Panc1 (cell line): Measurements from ENCODE around the gene BRD2. TPM values are rescaled to one million over a fixed set of nuclear protein-coding genes. Genes with fewer than 3 reads are reported as not detected.

Source experiments
- ATAC-seq: fragments of 200-7000 bp; cut with Tn5 transposase; 2 replicates; pipeline ENCODE4 v1.9.1; 2020; ENCODE audit warnings: mild to moderate bottlenecking, moderate library complexity
- BruUV-seq: library from RNA; stranded (reverse); fragments of 400-500 nt; replicated peaks from 2 replicates; lab custom pipeline; 2021; lab: Mats Ljungman, UMichigan
- CTCF ChIA-PET: fragments of 300-600 bp; sonication (Branson Sonifier 250); formaldehyde crosslinking; loops from one replicate; lab custom pipeline; 2022; ENCODE audit warnings: antibody characterized with exemption; lab: Charles Lee
- POLR2A ChIA-PET: fragments of 300-600 bp; sonication (Branson Sonifier 250); formaldehyde crosslinking; loops from one replicate; lab custom pipeline; 2022; ENCODE audit warnings: antibody characterized with exemption; lab: Charles Lee
- DNase-seq: peaks from one replicate; pipeline ENCODE4 v3.0.0-alpha.2; 2010; ENCODE audit warnings: low read depth, low spot score
- H3K27ac ChIP-seq: 2 replicates; pipeline ENCODE4 v1.5.1; 2011; ENCODE audit warnings: mild to moderate bottlenecking, low read length, inconsistent platforms
- H3K27me3 ChIP-seq: fragments of 200-500 bp; sonication (Bioruptor generic); 2 replicates; pipeline ENCODE4 v1.6.0; 2014; ENCODE audit warnings: low read length, inconsistent platforms; ENCODE audit not compliant: control insufficient read depth, insufficient read depth
- H3K36me3 ChIP-seq: fragments of 200-500 bp; sonication (Bioruptor generic); 2 replicates; pipeline ENCODE4 v1.5.1; 2014; ENCODE audit warnings: inconsistent platforms, mild to moderate bottlenecking, low read length, moderate library complexity; ENCODE audit not compliant: control insufficient read depth, insufficient read depth
- H3K4me1 ChIP-seq: 2 replicates; pipeline ENCODE4 v1.5.1; 2011; ENCODE audit warnings: inconsistent platforms, mild to moderate bottlenecking, low read length, moderate library complexity; ENCODE audit not compliant: control insufficient read depth, insufficient read depth
- H3K4me3 ChIP-seq, 2 experiments: 2 replicates each; pipeline ENCODE4 v1.5.1; 2011 to 2012; ENCODE audit warnings: low read depth in 2 of 2, low read length in 2 of 2, mild to moderate bottlenecking in 2 of 2, inconsistent platforms in 1 of 2, moderate library complexity in 1 of 2
- H3K9me3 ChIP-seq: fragments of 200-500 bp; sonication (Bioruptor generic); 2 replicates; pipeline ENCODE4 v1.5.1; 2014; ENCODE audit warnings: low read depth, mild to moderate bottlenecking, inconsistent platforms, low read length, moderate library complexity; ENCODE audit not compliant: control insufficient read depth, insufficient read depth
- POLR2AphosphoS5 ChIP-seq: IDR thresholded peaks from 2 replicates; pipeline ENCODE4 v1.6.1; 2012; ENCODE audit warnings: mild to moderate bottlenecking, low read depth, low read length, moderate library complexity
- SIN3A ChIP-seq: IDR thresholded peaks from 2 replicates; pipeline ENCODE4 v1.6.1; 2012; ENCODE audit warnings: low read depth, mild to moderate bottlenecking, low read length, moderate library complexity, borderline replicate concordance; ENCODE audit not compliant: insufficient read depth
- TCF7L2 ChIP-seq: IDR thresholded peaks from 2 replicates; pipeline ENCODE4 v1.6.1; 2011; ENCODE audit warnings: mild to moderate bottlenecking, low read depth, low read length, inconsistent platforms
- in situ Hi-C: cut with HindIII; loops from 2 replicates; pipeline ENCODE4 v1.10.0; 2016; ENCODE audit warnings: low sequenced_read_pairs, low pct_unique_long_range_greater_than_20kb
- intact Hi-C: fragments of 100-400 bp; cut with micrococcal nuclease; formaldehyde crosslinking; loops from one replicate; pipeline ENCODE4 v1.10.0; 2022; ENCODE audit not compliant: unreplicated experiment
- total RNA-seq: library from RNA; stranded (reverse); gene quantifications from one replicate; pipeline ENCODE4 v1.2.1, GENCODE V29; 2021; ENCODE audit not compliant: unreplicated experiment
- TF ChIP-seq, protein P1 (sequence below): fragments of 450-650 bp; IDR thresholded peaks from 2 replicates; pipeline ENCODE4 v1.5.1; 2017; ENCODE audit warnings: mild to moderate bottlenecking
- TF ChIP-seq, protein P2 (sequence below), 2 experiments: IDR thresholded peaks; 2 replicates each; pipeline ENCODE4 v1.6.1; 2011 to 2012; ENCODE audit warnings: low read depth in 2 of 2, control low read depth in 1 of 2, low read length in 1 of 2, mild to moderate bottlenecking in 1 of 2, moderate library complexity in 1 of 2; ENCODE audit not compliant: insufficient read depth in 1 of 2

BRD2 gene
- total RNA-seq, 1 experiment from 2014 or later: 209 TPM

DNA sequence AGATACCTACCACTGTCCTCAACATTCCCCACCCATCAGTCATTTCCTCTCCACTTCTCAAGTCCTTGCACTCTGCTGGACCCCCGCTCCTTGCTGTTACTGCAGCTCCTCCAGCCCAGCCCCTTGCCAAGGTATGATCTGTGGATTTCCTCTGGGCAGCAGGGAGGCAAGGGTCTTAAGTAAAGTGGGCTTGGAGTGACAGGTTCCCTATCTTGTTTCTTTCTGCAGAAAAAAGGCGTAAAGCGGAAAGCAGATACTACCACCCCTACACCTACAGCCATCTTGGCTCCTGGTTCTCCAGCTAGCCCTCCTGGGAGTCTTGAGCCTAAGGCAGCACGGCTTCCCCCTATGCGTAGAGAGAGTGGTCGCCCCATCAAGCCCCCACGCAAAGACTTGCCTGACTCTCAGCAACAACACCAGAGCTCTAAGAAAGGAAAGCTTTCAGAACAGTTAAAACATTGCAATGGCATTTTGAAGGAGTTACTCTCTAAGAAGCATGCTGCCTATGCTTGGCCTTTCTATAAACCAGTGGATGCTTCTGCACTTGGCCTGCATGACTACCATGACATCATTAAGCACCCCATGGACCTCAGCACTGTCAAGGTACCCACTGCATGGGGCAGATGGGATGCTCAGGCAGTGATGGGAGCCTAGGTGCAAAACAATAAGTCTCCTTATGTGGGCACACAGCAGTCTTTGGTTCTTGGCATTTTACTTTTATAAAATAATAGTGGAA, 8.1 kb downstream of the BRD2 start:
- Histone ChIP-seq H3K9me3 (no peaks in the 10 kb centered on the region), H3K27ac (peak overlapping the region; percentile 44; the same call in 1 of the 2 replicates), H3K27me3 (no peaks in the 10 kb centered on the region), H3K4me1 (peaks cover 58% of the 10 kb centered on the region), H3K4me3 (peak overlapping the region; percentile 94 to 100), H3K36me3 (peaks cover 78% of the 10 kb centered on the region)
- intact Hi-C loops (no loop called here), in situ Hi-C loops (no loop called here)
- POLR2A ChIA-PET: no interaction called here
- BruUV-seq: no TSS peak
- CTCF ChIA-PET: no interaction called here
- no peak for ATAC-seq
- DNase-seq: no peak
- no peak for TF ChIP-seq TCF7L2
- no peak for TF ChIP-seq POLR2AphosphoS5
- TF ChIP-seq, protein P1, sequence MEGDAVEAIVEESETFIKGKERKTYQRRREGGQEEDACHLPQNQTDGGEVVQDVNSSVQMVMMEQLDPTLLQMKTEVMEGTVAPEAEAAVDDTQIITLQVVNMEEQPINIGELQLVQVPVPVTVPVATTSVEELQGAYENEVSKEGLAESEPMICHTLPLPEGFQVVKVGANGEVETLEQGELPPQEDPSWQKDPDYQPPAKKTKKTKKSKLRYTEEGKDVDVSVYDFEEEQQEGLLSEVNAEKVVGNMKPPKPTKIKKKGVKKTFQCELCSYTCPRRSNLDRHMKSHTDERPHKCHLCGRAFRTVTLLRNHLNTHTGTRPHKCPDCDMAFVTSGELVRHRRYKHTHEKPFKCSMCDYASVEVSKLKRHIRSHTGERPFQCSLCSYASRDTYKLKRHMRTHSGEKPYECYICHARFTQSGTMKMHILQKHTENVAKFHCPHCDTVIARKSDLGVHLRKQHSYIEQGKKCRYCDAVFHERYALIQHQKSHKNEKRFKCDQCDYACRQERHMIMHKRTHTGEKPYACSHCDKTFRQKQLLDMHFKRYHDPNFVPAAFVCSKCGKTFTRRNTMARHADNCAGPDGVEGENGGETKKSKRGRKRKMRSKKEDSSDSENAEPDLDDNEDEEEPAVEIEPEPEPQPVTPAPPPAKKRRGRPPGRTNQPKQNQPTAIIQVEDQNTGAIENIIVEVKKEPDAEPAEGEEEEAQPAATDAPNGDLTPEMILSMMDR: no peak
- TF ChIP-seq, protein P2, sequence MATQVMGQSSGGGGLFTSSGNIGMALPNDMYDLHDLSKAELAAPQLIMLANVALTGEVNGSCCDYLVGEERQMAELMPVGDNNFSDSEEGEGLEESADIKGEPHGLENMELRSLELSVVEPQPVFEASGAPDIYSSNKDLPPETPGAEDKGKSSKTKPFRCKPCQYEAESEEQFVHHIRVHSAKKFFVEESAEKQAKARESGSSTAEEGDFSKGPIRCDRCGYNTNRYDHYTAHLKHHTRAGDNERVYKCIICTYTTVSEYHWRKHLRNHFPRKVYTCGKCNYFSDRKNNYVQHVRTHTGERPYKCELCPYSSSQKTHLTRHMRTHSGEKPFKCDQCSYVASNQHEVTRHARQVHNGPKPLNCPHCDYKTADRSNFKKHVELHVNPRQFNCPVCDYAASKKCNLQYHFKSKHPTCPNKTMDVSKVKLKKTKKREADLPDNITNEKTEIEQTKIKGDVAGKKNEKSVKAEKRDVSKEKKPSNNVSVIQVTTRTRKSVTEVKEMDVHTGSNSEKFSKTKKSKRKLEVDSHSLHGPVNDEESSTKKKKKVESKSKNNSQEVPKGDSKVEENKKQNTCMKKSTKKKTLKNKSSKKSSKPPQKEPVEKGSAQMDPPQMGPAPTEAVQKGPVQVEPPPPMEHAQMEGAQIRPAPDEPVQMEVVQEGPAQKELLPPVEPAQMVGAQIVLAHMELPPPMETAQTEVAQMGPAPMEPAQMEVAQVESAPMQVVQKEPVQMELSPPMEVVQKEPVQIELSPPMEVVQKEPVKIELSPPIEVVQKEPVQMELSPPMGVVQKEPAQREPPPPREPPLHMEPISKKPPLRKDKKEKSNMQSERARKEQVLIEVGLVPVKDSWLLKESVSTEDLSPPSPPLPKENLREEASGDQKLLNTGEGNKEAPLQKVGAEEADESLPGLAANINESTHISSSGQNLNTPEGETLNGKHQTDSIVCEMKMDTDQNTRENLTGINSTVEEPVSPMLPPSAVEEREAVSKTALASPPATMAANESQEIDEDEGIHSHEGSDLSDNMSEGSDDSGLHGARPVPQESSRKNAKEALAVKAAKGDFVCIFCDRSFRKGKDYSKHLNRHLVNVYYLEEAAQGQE (IDR thresholded peaks at IDR 0.05; ENCODE audit: insufficient read depth in 1 of 2, low read depth in 2 of 2, low read length in 1 of 2): no peak

DNA sequence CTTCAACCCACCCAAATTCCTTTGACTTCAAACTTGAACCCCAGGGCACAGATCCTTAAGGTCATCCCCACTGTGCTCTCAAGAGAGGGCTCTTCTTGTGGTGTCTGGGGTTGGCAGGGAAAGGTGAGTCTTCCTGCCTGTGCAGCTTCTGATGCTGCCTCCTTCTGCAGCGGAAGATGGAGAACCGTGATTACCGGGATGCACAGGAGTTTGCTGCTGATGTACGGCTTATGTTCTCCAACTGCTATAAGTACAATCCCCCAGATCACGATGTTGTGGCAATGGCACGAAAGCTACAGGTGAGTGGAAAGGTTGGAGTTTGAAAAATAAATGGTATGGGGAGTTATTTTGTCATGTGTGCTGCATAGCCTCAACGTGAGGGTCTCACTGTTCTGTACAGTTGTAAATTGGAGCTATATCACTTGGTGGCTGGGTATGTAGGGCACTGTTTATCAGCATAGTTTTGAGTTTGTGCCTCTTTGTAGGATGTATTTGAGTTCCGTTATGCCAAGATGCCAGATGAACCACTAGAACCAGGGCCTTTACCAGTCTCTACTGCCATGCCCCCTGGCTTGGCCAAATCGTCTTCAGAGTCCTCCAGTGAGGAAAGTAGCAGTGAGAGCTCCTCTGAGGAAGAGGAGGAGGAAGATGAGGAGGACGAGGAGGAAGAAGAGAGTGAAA, 9.0 kb downstream of the BRD2 start:
- peaks cover 78% of the 10 kb centered on the region for H3K36me3 ChIP-seq
- TSS peak; percentile 0 for BruUV-seq

More for the DNA sequence above, 9.0 kb downstream of the BRD2 start:
- no peak overlapping the region for H3K4me3 ChIP-seq
- ATAC-seq (no peak), DNase-seq (no peak)
- peaks cover 65% of the 10 kb centered on the region for H3K4me1 ChIP-seq
- POLR2A ChIA-PET: no interaction called here
- H3K27me3 ChIP-seq: no peaks in the 10 kb centered on the region
- no peak overlapping the region for H3K27ac ChIP-seq
- TF ChIP-seq POLR2AphosphoS5 (peak; percentile 52; the same call in 1 of the 2 replicates), TCF7L2 (no peak), SIN3A (no peak)
- TF ChIP-seq, protein P1: no peak
- TF ChIP-seq, protein P2 (IDR thresholded peaks at IDR 0.05; ENCODE audit: insufficient read depth in 1 of 2, low read depth in 2 of 2, low read length in 1 of 2): no peak
- intact Hi-C loops (no loop called here), in situ Hi-C loops (no loop called here)
- H3K9me3 ChIP-seq: no peaks in the 10 kb centered on the region
- CTCF ChIA-PET: no interaction called here
